ENCODE measurements around the gene ITGA6. TPM values are rescaled to one million over a fixed set of nuclear protein-coding genes. Genes with fewer than 3 reads are reported as not detected.

The ITGA6 gene
- polyA plus RNA-seq, 6 donors from 2014 or later: 0.36 to 0.74 (median 0.52) TPM; not detected in 1

GRCh38 chr2:172437419-172438341, 10.3 kb downstream of the ITGA6 start:
- Mint-ChIP-seq H3K36me3 (no peaks in the 10 kb centered on the region), H3K27ac (no peak overlapping the region), H3K4me3 (no peak overlapping the region), H3K27me3 (peaks cover 11 to 25% (median 22%) of the 10 kb centered on the region in 3 donors), H3K4me1 (peaks cover 0 to 9% (median 8%) of the 10 kb centered on the region in 3 donors), H3K9me3 (no peaks in the 10 kb centered on the region)
- DNase-seq: peak; percentile 59
- peak; percentile 93 for ATAC-seq (ENCODE audit: low read depth in 2 of 2)

- Mint-ChIP-seq H3K9me3 (no peaks in the 10 kb centered on the region), H3K4me1 (peaks cover 0 to 9% (median 8%) of the 10 kb centered on the region in 3 donors), H3K36me3 (no peaks in the 10 kb centered on the region), H3K27ac (no peak overlapping the region), H3K4me3 (peak overlapping the region in 1 of 8 donors; percentile 25), H3K27me3 (peaks cover 18 to 25% (median 23%) of the 10 kb centered on the region in 3 donors)
- no peak for ATAC-seq (ENCODE audit: low read depth in 2 of 2)
- DNase-seq: no peak
Observed at GRCh38 chr2:172438741-172439508, 11.5 kb downstream of the ITGA6 start.

GRCh38 chr2:172439509-172439860, 12.1 kb downstream of the ITGA6 start:
- no peaks in the 10 kb centered on the region for H3K9me3 Mint-ChIP-seq
- no peak overlapping the region for H3K4me3 Mint-ChIP-seq
- H3K4me1 Mint-ChIP-seq: peaks cover 0 to 8% (median 7%) of the 10 kb centered on the region in 3 donors
- no peak overlapping the region for H3K27ac Mint-ChIP-seq
- no peak for DNase-seq
- H3K36me3 Mint-ChIP-seq: no peaks in the 10 kb centered on the region
- H3K27me3 Mint-ChIP-seq: peaks cover 22 to 27% (median 24%) of the 10 kb centered on the region in 3 donors
- no peak for ATAC-seq (ENCODE audit: low read depth in 2 of 2)

- Mint-ChIP-seq H3K9me3 (no peaks in the 10 kb centered on the region), H3K4me3 (no peak overlapping the region), H3K36me3 (no peaks in the 10 kb centered on the region), H3K27ac (no peak overlapping the region), H3K27me3 (peaks cover 18 to 27% (median 24%) of the 10 kb centered on the region in 3 donors), H3K4me1 (peaks cover 0 to 5% (median 3%) of the 10 kb centered on the region in 3 donors)
- ATAC-seq (ENCODE audit: low read depth in 2 of 2) (no peak), DNase-seq (no peak)
Observed at GRCh38 chr2:172439911-172440310, 12.5 kb downstream of the ITGA6 start.

- DNase-seq: no peak
- ATAC-seq (ENCODE audit: low read depth in 2 of 2): no peak
- Mint-ChIP-seq H3K9me3 (no peaks in the 10 kb centered on the region), H3K36me3 (no peaks in the 10 kb centered on the region), H3K27me3 (peaks cover 16 to 27% (median 24%) of the 10 kb centered on the region in 3 donors), H3K27ac (no peak overlapping the region), H3K4me1 (peaks cover 0 to 1% (median 0%) of the 10 kb centered on the region in 3 donors), H3K4me3 (no peak overlapping the region)
Observed at GRCh38 chr2:172440795-172441194, 13.4 kb downstream of the ITGA6 start.

GRCh38 chr2:172442072-172442895, 14.9 kb downstream of the ITGA6 start:
- H3K27ac Mint-ChIP-seq: no peak overlapping the region
- no peak for ATAC-seq (ENCODE audit: low read depth in 2 of 2)
- peaks cover 0 to 1% (median 0%) of the 10 kb centered on the region in 3 donors for H3K4me1 Mint-ChIP-seq
- H3K4me3 Mint-ChIP-seq: no peak overlapping the region
- H3K36me3 Mint-ChIP-seq: no peaks in the 10 kb centered on the region
- H3K27me3 Mint-ChIP-seq: peaks cover 16 to 27% (median 24%) of the 10 kb centered on the region in 3 donors
- no peak for DNase-seq
- no peaks in the 10 kb centered on the region for H3K9me3 Mint-ChIP-seq

- H3K4me3 Mint-ChIP-seq: no peak overlapping the region
- ATAC-seq (ENCODE audit: low read depth in 2 of 2): no peak
- H3K27me3 Mint-ChIP-seq: peaks cover 8 to 48% (median 47%) of the 10 kb centered on the region in 3 donors
- H3K9me3 Mint-ChIP-seq: no peaks in the 10 kb centered on the region
- no peak overlapping the region for H3K27ac Mint-ChIP-seq
- H3K4me1 Mint-ChIP-seq: no peaks in the 10 kb centered on the region
- DNase-seq: no peak
- no peaks in the 10 kb centered on the region for H3K36me3 Mint-ChIP-seq
Observed at GRCh38 chr2:172445851-172446250, 18.5 kb downstream of the ITGA6 start.

- Mint-ChIP-seq H3K27me3 (peaks cover 12 to 53% (median 47%) of the 10 kb centered on the region in 3 donors), H3K27ac (no peak overlapping the region), H3K36me3 (no peaks in the 10 kb centered on the region), H3K4me1 (no peaks in the 10 kb centered on the region), H3K4me3 (no peak overlapping the region), H3K9me3 (no peaks in the 10 kb centered on the region)
- DNase-seq: no peak
- ATAC-seq (ENCODE audit: low read depth in 2 of 2): no peak
Observed at GRCh38 chr2:172446474-172447063, 19.2 kb downstream of the ITGA6 start.

- Mint-ChIP-seq H3K9me3 (no peaks in the 10 kb centered on the region), H3K4me3 (no peak overlapping the region), H3K27ac (peak overlapping the region in 2 of 6 donors; percentile 16 to 18), H3K27me3 (peaks cover 11 to 49% (median 39%) of the 10 kb centered on the region in 3 donors), H3K4me1 (no peaks in the 10 kb centered on the region), H3K36me3 (no peaks in the 10 kb centered on the region)
- ATAC-seq (ENCODE audit: low read depth in 2 of 2) (no peak), DNase-seq (no peak)
Observed at GRCh38 chr2:172447811-172448493, 20.6 kb downstream of the ITGA6 start.

- DNase-seq: no peak
- Mint-ChIP-seq H3K36me3 (no peaks in the 10 kb centered on the region), H3K27ac (no peak overlapping the region), H3K4me1 (no peaks in the 10 kb centered on the region), H3K27me3 (peaks cover 4 to 46% (median 34%) of the 10 kb centered on the region in 3 donors), H3K9me3 (no peaks in the 10 kb centered on the region), H3K4me3 (no peak overlapping the region)
- no peak for ATAC-seq (ENCODE audit: low read depth in 2 of 2)
Observed at GRCh38 chr2:172448544-172449267, 21.3 kb downstream of the ITGA6 start.

- Mint-ChIP-seq H3K9me3 (no peaks in the 10 kb centered on the region), H3K27me3 (peaks cover 7 to 50% (median 35%) of the 10 kb centered on the region in 3 donors), H3K27ac (peak overlapping the region in 2 of 6 donors; percentile 28 to 41), H3K4me1 (no peaks in the 10 kb centered on the region), H3K36me3 (no peaks in the 10 kb centered on the region), H3K4me3 (no peak overlapping the region)
- ATAC-seq (ENCODE audit: low read depth in 2 of 2) (no peak), DNase-seq (no peak)
Observed at GRCh38 chr2:172449911-172450550, 22.6 kb downstream of the ITGA6 start.
